Testis (tissue), 3 donors: ENCODE measurements around the gene SH2D6. TPM values are rescaled to one million over a fixed set of nuclear protein-coding genes. Genes with fewer than 3 reads are reported as not detected.
"Not testable (repeated sequence)": the region's sequence is repeated elsewhere in the genome, so short reads cannot be mapped to it uniquely, and the experiment has no call there.

Experiments
- DNase-seq: peaks from one replicate; pipeline ENCODE4 v3.0.0-alpha.2; 2019
- H3K27ac ChIP-seq, 2 donors: fragments of 200-600 bp; sonication (generic); one replicate each; pipeline ENCODE4 v1.5.1; 2019
- H3K27me3 ChIP-seq: fragments of 200-600 bp; sonication (generic); one replicate; pipeline ENCODE4 v1.5.1; 2019
- H3K36me3 ChIP-seq: fragments of 200-600 bp; sonication (generic); one replicate; pipeline ENCODE4 v1.5.1; 2017; ENCODE audit warnings: low read depth; ENCODE audit errors: missing control alignments
- H3K4me1 ChIP-seq: fragments of 200-600 bp; sonication (generic); one replicate; pipeline ENCODE4 v1.5.1; 2019
- H3K4me3 ChIP-seq, 2 donors: fragments of 200-600 bp; sonication (generic); one replicate each; pipeline ENCODE4 v1.5.1; 2017 to 2019
- H3K9me3 ChIP-seq: fragments of 200-600 bp; sonication (generic); one replicate; pipeline ENCODE4 v1.5.1; 2017
- CTCF ChIP-seq, 3 experiments: fragments of 450-650 bp in 2 of 3; fragments of 200-600 bp in 1 of 3; sonication (generic) in 1 of 3; IDR thresholded peaks; one replicate each; pipeline ENCODE4 v1.5.1; 2016 to 2019; ENCODE audit warnings: antibody characterized with exemption in 3 of 3, mild to moderate bottlenecking in 2 of 3, moderate library complexity in 1 of 3
- POLR2A ChIP-seq: fragments of 450-650 bp; IDR thresholded peaks from one replicate; pipeline ENCODE4 v1.6.1; 2017; ENCODE audit warnings: antibody characterized with exemption, mild to moderate bottlenecking, moderate library complexity
- WGBS, 2 donors: methylation state at CpG; one replicate each; pipeline ENCODE4 v1.1.5; 2018; 5-methylcytosine and 5-hydroxymethylcytosine counted together
- intact Hi-C: fragments of 100-400 bp; cut with DNase I; formaldehyde crosslinking; loops from one replicate; pipeline ENCODE4 v1.15.1; 2023; ENCODE audit warnings: low total_unique reads
- polyA plus RNA-seq: library from polyadenylated mRNA; stranded (reverse); fragments of 350-450 nt; fragmentation: Illumina TruSeq; extraction: RNeasy Lipid Tissue Mini Kit (QIAGEN cat#74804); gene quantifications from one replicate; pipeline ENCODE4 v1.2.3, GENCODE V29; 2014; ENCODE audit warnings: low read depth, low replicate concordance; ENCODE audit not compliant: insufficient read depth
- total RNA-seq, 2 donors: library from RNA; depleted of rRNA; stranded (reverse); fragments of >200 nt; gene quantifications; one replicate each; pipeline ENCODE4 v1.2.3, GENCODE V29; 2016

The SH2D6 gene
- total and polyA plus RNA-seq, 3 donors from 2014 or later = 11.2 to 15.9 (median 13.6) TPM

DNA sequence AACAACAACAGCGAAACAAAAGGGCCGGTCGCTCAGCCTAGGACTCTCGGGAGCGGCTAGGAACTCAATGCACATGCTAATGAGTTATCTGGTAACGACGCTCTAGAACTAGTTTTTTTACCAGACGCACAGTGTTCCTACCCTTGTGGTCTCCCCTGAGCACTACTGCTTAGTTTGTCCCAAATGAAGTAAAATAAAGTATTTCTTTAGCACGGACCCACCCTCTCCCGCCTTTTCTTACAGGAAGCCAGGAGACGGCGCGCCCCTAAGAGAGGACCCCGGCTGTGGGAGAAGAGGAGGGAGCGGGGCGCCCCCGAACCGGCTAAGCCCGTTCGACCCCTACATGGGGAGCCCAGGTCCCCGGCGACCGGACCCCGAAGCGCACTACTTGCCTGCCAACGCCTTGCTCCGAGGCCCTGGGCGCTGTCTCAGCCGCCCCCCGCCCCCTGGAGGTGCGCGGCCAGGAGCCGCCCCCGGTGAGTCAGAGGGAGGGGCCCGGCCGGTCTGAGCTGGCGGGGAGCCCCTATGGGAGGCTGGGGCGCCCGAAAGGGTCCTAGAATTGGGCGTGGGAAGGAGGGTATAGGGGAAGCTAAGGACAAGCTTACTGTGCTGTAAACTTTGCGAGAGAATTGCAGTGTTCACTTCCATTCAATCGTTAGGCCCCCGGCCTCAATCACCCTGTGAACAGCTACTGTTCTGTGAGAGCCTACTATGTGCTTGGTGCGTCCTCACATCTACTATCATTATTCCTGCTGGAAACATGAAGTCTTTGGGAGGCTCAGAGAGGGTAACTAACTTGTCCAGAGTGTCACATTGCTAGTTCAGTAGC lies 4.7 kb upstream of the SH2D6 start:
- Histone ChIP-seq H3K4me3 (peak overlapping the region; percentile 43 to 57), H3K36me3 (no peaks in the 10 kb centered on the region), H3K4me1 (peaks cover 11% of the 10 kb centered on the region), H3K9me3 (no peaks in the 10 kb centered on the region), H3K27ac (peak overlapping the region in 1 of 2 donors; percentile 51), H3K27me3 (no peaks in the 10 kb centered on the region)
- TF ChIP-seq CTCF (IDR thresholded peaks at IDR 0.05) (no peak), POLR2A (no peak)
- no peak for DNase-seq
- intact Hi-C loops = no loop called here
- WGBS, 2 donors = 7% methylated on average over 35 to 43 of the region's 44 CpGs

GRCh38 chr2:85414421-85414759 lies 4.1 kb upstream of the SH2D6 start:
- 81 to 89% methylated on average over 4 to 5 of the region's 5 CpGs for WGBS, 2 donors
- H3K4me1 ChIP-seq = peaks cover 15% of the 10 kb centered on the region
- H3K27ac ChIP-seq = peak overlapping the region in 1 of 2 donors; percentile 51
- H3K27me3 ChIP-seq, DNase-seq, H3K9me3 ChIP-seq, H3K4me3 ChIP-seq, intact Hi-C loops, H3K36me3 ChIP-seq: not testable (repeated sequence)

- no peaks in the 10 kb centered on the region for H3K9me3 ChIP-seq
- peak; percentile 46 for DNase-seq
- no peak for TF ChIP-seq POLR2A
- no peak for TF ChIP-seq CTCF (IDR thresholded peaks at IDR 0.05)
- H3K27me3 ChIP-seq = no peaks in the 10 kb centered on the region
- 76 to 77% methylated on average over 7 of the region's 7 CpGs for WGBS, 2 donors
- no peaks in the 10 kb centered on the region for H3K36me3 ChIP-seq
- H3K4me3 ChIP-seq = no peak overlapping the region
- H3K27ac ChIP-seq = peak overlapping the region in 1 of 2 donors; percentile 51
- intact Hi-C loops = no loop called here
- H3K4me1 ChIP-seq = peaks cover 21% of the 10 kb centered on the region
Measured at GRCh38 chr2:85414761-85415553, 3.6 kb upstream of the SH2D6 start.

DNA sequence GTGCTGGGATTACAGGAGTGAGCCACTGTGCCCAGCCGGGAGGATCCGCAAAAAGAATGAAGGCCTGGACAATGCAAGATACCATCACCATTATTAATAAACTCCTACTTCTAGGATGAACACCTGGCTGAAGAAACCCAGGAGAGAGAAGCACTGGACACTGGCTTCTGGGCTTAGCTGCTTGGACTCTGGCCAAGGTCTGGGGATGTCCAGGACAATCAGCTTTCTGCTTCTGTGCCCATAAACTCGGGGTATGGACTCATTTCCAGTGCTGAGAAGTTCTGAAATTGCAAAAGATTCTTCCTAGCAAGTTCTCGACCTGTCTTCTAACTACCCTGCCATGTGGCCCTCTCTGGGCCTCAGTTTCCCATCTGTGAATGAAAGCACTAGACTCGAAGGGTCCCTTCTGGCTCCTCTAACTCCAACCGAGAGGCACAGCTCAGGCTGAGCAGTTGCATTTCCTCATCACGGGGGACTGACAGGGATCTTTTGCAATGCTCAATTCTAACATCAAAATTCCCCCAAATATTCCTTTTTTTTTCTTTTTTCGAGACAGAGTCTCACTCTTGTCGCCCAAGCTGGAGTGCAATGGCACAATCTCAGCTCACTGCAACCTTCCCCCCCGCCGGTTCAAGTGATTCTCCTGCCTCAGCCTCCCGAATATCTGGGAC lies 2.4 kb upstream of the SH2D6 start:
- H3K27me3 ChIP-seq = no peaks in the 10 kb centered on the region
- DNase-seq = no peak
- H3K9me3 ChIP-seq = no peaks in the 10 kb centered on the region
- intact Hi-C loops = no loop called here
- H3K27ac ChIP-seq = no peak overlapping the region
- H3K4me3 ChIP-seq = no peak overlapping the region
- TF ChIP-seq CTCF (IDR thresholded peaks at IDR 0.05) (no peak), POLR2A (no peak)
- H3K36me3 ChIP-seq = no peaks in the 10 kb centered on the region
- H3K4me1 ChIP-seq = peaks cover 31% of the 10 kb centered on the region
- 80 to 84% methylated on average over 12 of the region's 12 CpGs for WGBS, 2 donors
